Duodenal mucosa (tissue), 2 donors: ENCODE measurements around the gene HBG1.

ENCODE experiments used
- H3K27ac ChIP-seq: one replicate; pipeline ENCODE4 v1.7.0; 2013; ENCODE audit warnings: low read depth, low read length
- H3K27me3 ChIP-seq, 2 donors: one replicate each; pipeline ENCODE4 v1.7.0; 2013; ENCODE audit warnings: low read length in 2 of 2, control low read depth in 1 of 2; ENCODE audit not compliant: insufficient read depth in 2 of 2, control insufficient read depth in 1 of 2
- H3K36me3 ChIP-seq, 2 donors: one replicate each; pipeline ENCODE4 v1.7.0; 2013; ENCODE audit warnings: low read length in 2 of 2, control low read depth in 1 of 2; ENCODE audit not compliant: insufficient read depth in 2 of 2, control insufficient read depth in 1 of 2
- H3K4me1 ChIP-seq, 2 donors: one replicate each; pipeline ENCODE4 v1.7.0; 2013; ENCODE audit warnings: low read length in 2 of 2, control low read depth in 1 of 2; ENCODE audit not compliant: insufficient read depth in 2 of 2, control insufficient read depth in 1 of 2
- H3K4me3 ChIP-seq, 2 donors: one replicate each; pipeline ENCODE4 v1.7.0; 2013; ENCODE audit warnings: low read length in 2 of 2, low read depth in 1 of 2
- H3K9ac ChIP-seq, 2 donors: one replicate each; pipeline ENCODE4 v1.7.0; 2013; ENCODE audit warnings: low read length in 2 of 2, low read depth in 1 of 2
- H3K9me3 ChIP-seq, 2 donors: one replicate each; pipeline ENCODE4 v1.7.0; 2013; ENCODE audit warnings: low read length in 2 of 2, control low read depth in 1 of 2; ENCODE audit not compliant: control insufficient read depth in 1 of 2

The HBG1 gene

DNA sequence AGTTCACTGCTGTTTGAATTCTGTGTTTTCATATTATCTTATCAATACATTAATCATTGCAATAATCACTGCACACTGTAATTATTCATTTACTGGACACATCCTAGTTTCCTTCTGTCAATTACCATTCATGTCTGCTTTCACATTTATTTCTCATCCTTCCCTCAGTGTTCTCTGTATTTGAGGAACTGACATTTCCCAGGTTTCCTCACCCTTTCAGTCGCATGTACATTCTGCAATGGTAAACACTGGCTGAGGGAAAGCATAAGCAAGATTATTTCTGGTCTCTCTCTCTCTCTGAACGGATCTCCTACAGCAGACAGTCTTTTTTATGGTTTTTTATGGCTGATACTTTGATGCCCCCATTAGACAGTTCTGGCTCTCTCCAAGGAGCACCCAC, 11.2 kb downstream of the HBG1 start:
- Histone ChIP-seq H3K27me3 (no peaks in the 10 kb centered on the region), H3K4me3 (no peak overlapping the region), H3K36me3 (no peaks in the 10 kb centered on the region), H3K9ac (no peak overlapping the region), H3K9me3 (no peaks in the 10 kb centered on the region), H3K4me1 (no peaks in the 10 kb centered on the region), H3K27ac (no peak overlapping the region)

DNA sequence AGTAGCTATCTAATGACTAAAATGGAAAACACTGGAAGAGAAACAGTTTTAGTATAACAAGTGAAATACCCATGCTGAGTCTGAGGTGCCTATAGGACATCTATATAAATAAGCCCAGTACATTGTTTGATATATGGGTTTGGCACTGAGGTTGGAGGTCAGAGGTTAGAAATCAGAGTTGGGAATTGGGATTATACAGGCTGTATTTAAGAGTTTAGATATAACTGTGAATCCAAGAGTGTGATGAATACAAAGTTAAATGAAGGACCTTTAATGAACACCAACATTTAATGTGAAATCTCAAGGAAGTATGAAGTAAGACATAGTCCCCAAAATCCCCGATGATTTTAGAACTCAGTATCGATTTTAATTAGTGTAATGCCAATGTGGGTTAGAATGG, 12.2 kb downstream of the HBG1 start:
- Histone ChIP-seq H3K9ac (no peak overlapping the region), H3K4me3 (no peak overlapping the region), H3K36me3 (no peaks in the 10 kb centered on the region), H3K4me1 (no peaks in the 10 kb centered on the region), H3K27ac (no peak overlapping the region), H3K9me3 (no peaks in the 10 kb centered on the region), H3K27me3 (no peaks in the 10 kb centered on the region)

DNA sequence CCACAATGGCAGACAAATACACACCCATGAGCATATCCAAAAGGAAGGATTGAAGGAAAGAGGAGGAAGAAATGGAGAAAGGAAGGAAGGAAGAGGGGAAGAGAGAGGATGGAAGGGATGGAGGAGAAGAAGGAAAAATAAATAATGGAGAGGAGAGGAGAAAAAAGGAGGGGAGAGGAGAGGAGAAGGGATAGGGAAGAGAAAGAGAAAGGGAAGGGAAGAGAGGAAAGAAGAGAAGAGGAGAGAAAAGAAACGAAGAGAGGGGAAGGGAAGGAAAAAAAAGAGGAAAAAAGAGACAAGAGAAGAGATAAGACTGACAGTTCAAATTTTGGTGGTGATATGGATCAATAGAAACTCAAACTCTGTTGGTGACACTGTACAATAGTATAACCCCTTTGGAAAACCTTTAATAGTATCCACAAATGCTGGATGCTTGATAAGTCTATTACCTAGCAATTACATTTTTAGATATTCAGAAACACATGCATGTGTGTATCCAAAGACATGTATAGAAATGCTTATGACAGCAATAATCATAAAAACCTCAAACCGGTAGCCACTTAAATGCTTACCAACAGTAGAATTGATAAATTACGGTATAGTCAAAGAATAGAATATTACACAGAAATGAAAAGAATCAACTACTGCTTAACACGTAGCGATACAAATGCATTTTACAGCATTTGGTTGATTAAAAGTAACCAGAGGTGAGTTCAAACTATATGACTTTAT, 14.1 kb downstream of the HBG1 start:
- Histone ChIP-seq H3K36me3 (no peaks in the 10 kb centered on the region), H3K4me1 (no peaks in the 10 kb centered on the region), H3K27ac (no peak overlapping the region), H3K4me3 (no peak overlapping the region), H3K9me3 (no peaks in the 10 kb centered on the region), H3K27me3 (no peaks in the 10 kb centered on the region), H3K9ac (no peak overlapping the region)

DNA sequence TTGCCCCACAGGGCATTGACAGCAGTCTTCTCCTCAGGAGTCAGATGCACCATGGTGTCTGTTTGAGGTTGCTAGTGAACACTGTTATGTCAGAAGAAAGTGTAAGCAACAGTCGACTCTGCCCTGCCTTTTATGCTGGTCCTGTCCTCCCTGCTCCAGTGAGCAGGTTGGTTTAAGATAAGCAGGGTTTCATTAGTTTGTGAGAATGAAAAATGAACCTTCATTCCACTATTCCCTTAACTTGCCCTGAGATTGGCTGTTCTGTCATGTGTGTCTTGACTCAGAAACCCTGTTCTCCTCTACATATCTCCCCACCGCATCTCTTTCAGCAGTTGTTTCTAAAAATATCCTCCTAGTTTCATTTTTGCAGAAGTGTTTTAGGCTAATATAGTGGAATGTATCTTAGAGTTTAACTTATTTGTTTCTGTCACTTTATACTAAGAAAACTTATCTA, 15.2 kb downstream of the HBG1 start, which contains the start of gene HBD:
Gene HBD (minus strand): TSS at position 103 of the 454 bp plus-strand sequence. CDS start 50 bp downstream, at position 53.
- no peaks in the 10 kb centered on the region for H3K9me3 ChIP-seq
- H3K4me1 ChIP-seq: no peaks in the 10 kb centered on the region
- no peaks in the 10 kb centered on the region for H3K27me3 ChIP-seq
- H3K27ac ChIP-seq: no peak within 1 kb of the TSS
- H3K36me3 ChIP-seq: no peaks in the 10 kb centered on the region
- H3K9ac ChIP-seq: no peak within 1 kb of the TSS
- H3K4me3 ChIP-seq: no peak within 1 kb of the TSS

DNA sequence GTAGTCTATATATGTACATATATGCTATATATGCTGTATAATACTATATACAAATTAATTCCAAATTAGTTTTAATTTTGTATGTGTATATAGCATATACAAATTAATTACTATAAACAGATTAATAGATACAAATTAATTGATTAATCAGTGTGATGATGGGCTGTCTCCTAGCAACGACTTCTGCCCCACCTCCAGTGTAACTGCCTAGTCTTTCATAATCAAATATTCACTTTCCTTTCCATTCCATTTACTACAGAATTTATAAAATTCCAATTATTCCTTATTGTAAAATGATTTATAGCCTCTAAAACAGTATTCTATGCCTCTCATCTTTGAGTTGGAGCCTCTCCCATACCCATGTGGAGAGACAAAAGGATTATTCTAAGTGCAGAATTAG, 16.4 kb downstream of the HBG1 start:
- no peaks in the 10 kb centered on the region for H3K36me3 ChIP-seq
- no peaks in the 10 kb centered on the region for H3K4me1 ChIP-seq
- no peak overlapping the region for H3K4me3 ChIP-seq

DNA sequence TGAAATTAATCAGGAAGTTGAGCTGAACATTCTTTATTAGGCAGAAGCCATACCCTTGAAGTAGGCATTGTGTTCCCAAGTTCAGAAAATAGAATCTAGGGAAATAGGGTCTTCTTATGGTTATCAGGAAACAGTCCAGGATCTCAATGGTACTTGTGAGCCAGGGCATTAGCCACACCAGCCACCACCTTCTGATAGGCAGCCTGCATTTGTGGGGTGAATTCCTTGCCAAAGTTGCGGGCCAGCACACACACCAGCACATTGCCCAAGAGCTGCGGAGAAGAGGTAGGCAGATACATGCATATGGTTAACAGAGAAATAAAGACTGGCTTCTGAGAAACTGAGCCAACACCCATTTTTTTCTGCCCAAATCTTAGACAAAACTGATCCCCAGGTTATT, 16.8 kb downstream of the HBG1 start:
- Histone ChIP-seq H3K4me1 (no peaks in the 10 kb centered on the region), H3K36me3 (no peaks in the 10 kb centered on the region), H3K9me3 (no peaks in the 10 kb centered on the region), H3K4me3 (no peak overlapping the region), H3K9ac (no peak overlapping the region), H3K27ac (no peak overlapping the region), H3K27me3 (no peaks in the 10 kb centered on the region)

More for the DNA sequence above, 16.4 kb downstream of the HBG1 start:
- no peaks in the 10 kb centered on the region for H3K27me3 ChIP-seq
- no peak overlapping the region for H3K9ac ChIP-seq
- H3K9me3 ChIP-seq: no peaks in the 10 kb centered on the region
- H3K27ac ChIP-seq: no peak overlapping the region

DNA sequence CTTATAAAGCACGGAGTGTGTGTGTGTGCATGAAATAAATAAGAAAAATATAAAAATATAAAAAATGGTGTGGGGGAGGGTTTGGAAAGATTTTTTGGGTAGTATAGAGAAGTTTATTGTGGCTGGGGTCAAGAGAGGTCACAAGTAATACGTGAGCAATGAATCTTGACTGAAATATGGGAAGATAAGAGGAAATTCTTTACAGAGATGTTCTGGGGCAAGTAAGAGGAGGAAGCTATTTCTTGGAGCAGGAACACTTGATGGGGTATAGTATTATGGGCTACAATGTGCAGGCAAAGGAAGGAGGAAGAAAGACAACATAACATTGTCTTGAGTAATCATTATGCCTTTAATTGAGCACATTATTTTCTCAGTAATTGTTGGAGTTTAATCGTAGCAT, 17.5 kb downstream of the HBG1 start:
- no peaks in the 10 kb centered on the region for H3K36me3 ChIP-seq
- H3K4me1 ChIP-seq: no peaks in the 10 kb centered on the region
- H3K9me3 ChIP-seq: no peaks in the 10 kb centered on the region
- H3K9ac ChIP-seq: no peak overlapping the region
- H3K27ac ChIP-seq: no peak overlapping the region
- H3K4me3 ChIP-seq: no peak overlapping the region
- no peaks in the 10 kb centered on the region for H3K27me3 ChIP-seq

DNA sequence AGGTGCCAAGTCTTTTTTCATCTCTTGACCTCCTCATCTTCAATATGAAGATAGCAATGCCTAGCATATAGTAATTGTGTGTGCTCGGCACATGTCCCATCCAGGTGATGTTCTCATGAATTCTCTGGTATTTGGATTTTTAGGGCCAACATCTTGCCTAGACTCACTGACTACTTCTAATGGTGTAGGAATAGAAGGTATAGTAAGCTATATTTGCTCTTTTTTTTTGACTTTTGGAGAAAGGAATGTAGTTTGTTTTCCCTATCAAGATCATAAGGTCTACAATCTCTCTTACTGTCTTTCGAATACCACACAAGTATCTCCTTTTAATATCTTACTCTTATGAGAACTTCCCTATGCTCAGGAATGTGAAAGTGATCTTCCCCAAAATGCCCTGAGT, 18.5 kb downstream of the HBG1 start:
- Histone ChIP-seq H3K9ac (no peak overlapping the region), H3K36me3 (no peaks in the 10 kb centered on the region), H3K4me1 (no peaks in the 10 kb centered on the region), H3K9me3 (no peaks in the 10 kb centered on the region), H3K27me3 (no peaks in the 10 kb centered on the region), H3K27ac (no peak overlapping the region), H3K4me3 (no peak overlapping the region)

DNA sequence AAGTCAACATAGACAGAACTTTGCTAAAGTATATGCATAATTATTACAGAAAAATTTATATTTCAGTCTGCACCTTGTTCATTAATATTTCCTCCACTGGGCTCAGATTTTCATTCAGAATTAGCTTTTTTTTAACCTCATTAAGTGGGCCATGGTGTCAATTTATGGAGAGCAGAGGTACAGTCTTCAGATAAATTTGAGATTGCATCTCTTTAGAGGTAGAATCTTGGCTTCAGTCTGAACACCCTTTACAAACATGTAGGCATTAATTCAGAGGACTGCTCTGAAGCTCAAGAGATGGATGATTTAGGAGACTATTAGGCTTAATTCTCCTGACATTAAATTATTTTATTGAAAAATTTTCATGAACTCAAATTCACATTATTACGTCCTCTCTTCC, 19.4 kb downstream of the HBG1 start:
- H3K4me1 ChIP-seq: no peaks in the 10 kb centered on the region
- no peak overlapping the region for H3K4me3 ChIP-seq

DNA sequence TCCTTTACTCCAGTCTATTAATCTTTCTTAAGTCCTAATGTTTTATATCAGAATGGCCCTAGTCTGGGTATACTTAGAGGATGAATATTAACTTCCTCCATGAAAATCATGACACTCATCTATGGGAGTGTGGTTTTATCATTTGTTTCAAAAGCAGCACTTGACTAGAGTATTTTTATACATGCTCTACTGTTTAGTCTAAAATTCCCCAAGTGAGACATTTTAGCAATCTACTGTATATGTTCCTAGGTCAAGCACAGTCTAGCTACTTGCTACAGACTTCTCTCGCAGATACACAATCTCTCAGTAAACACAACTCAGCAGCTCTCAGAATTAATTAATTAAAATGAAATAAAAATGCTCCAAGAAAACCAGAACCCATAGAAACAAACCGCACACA, 19.9 kb downstream of the HBG1 start:
- no peaks in the 10 kb centered on the region for H3K4me1 ChIP-seq
- no peaks in the 10 kb centered on the region for H3K27me3 ChIP-seq
- H3K9ac ChIP-seq: no peak overlapping the region
- H3K36me3 ChIP-seq: no peaks in the 10 kb centered on the region
- no peak overlapping the region for H3K4me3 ChIP-seq
- H3K27ac ChIP-seq: no peak overlapping the region
- H3K9me3 ChIP-seq: no peaks in the 10 kb centered on the region

More for the DNA sequence above, 19.4 kb downstream of the HBG1 start:
- no peaks in the 10 kb centered on the region for H3K9me3 ChIP-seq
- no peaks in the 10 kb centered on the region for H3K27me3 ChIP-seq
- H3K36me3 ChIP-seq: no peaks in the 10 kb centered on the region
- no peak overlapping the region for H3K27ac ChIP-seq
- H3K9ac ChIP-seq: no peak overlapping the region
